ENCODE measurements around the gene ITPKB. TPM values are rescaled to one million over a fixed set of nuclear protein-coding genes. Genes with fewer than 3 reads are reported as not detected.

Gene ITPKB
- total and polyA plus RNA-seq, 2 of the 13 experiments (the other 11 are each of a cell fraction or from before 2014, with no cell fraction given), result not detected

DNA sequence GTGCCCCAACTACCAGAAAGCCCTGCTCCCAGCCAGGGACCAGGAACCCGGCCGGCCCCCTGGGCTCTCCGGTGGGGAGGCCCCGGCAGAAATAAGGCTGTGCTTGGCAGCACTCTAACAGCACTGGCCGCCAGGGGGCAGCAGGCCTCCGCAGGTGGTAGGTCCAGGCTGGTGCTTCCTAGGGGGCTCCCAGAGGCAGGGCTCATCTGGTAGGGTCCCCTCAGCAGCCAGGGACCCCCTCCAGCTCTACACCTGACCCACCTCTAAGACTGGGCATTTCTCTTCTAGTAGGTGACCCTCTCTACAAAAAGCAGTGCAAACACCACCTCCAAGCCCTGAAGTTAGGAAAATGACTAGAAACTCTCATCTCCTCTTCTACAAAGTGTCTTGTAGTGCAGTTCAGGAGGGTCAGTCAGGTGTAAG is 104.9 kb downstream of the ITPKB start (continued):
- TF ChIP-seq, protein P1, sequence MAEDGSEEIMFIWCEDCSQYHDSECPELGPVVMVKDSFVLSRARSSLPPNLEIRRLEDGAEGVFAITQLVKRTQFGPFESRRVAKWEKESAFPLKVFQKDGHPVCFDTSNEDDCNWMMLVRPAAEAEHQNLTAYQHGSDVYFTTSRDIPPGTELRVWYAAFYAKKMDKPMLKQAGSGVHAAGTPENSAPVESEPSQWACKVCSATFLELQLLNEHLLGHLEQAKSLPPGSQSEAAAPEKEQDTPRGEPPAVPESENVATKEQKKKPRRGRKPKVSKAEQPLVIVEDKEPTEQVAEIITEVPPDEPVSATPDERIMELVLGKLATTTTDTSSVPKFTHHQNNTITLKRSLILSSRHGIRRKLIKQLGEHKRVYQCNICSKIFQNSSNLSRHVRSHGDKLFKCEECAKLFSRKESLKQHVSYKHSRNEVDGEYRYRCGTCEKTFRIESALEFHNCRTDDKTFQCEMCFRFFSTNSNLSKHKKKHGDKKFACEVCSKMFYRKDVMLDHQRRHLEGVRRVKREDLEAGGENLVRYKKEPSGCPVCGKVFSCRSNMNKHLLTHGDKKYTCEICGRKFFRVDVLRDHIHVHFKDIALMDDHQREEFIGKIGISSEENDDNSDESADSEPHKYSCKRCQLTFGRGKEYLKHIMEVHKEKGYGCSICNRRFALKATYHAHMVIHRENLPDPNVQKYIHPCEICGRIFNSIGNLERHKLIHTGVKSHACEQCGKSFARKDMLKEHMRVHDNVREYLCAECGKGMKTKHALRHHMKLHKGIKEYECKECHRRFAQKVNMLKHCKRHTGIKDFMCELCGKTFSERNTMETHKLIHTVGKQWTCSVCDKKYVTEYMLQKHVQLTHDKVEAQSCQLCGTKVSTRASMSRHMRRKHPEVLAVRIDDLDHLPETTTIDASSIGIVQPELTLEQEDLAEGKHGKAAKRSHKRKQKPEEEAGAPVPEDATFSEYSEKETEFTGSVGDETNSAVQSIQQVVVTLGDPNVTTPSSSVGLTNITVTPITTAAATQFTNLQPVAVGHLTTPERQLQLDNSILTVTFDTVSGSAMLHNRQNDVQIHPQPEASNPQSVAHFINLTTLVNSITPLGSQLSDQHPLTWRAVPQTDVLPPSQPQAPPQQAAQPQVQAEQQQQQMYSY (CRISPR knock-in tag; IDR thresholded peaks at IDR 0.05), result no peak
- no peak for TF ChIP-seq THYN1 (CRISPR knock-in tag; IDR thresholded peaks at IDR 0.05; ENCODE audit: borderline replicate concordance, low read depth)
- no peak for TF ChIP-seq ZNF136 (CRISPR knock-in tag; IDR thresholded peaks at IDR 0.05; ENCODE audit: low read depth)
- TF ChIP-seq, protein P2, sequence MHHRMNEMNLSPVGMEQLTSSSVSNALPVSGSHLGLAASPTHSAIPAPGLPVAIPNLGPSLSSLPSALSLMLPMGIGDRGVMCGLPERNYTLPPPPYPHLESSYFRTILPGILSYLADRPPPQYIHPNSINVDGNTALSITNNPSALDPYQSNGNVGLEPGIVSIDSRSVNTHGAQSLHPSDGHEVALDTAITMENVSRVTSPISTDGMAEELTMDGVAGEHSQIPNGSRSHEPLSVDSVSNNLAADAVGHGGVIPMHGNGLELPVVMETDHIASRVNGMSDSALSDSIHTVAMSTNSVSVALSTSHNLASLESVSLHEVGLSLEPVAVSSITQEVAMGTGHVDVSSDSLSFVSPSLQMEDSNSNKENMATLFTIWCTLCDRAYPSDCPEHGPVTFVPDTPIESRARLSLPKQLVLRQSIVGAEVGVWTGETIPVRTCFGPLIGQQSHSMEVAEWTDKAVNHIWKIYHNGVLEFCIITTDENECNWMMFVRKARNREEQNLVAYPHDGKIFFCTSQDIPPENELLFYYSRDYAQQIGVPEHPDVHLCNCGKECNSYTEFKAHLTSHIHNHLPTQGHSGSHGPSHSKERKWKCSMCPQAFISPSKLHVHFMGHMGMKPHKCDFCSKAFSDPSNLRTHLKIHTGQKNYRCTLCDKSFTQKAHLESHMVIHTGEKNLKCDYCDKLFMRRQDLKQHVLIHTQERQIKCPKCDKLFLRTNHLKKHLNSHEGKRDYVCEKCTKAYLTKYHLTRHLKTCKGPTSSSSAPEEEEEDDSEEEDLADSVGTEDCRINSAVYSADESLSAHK (CRISPR knock-in tag; IDR thresholded peaks at IDR 0.05; ENCODE audit: borderline replicate concordance), result no peak
- TF ChIP-seq ZNF749 (CRISPR knock-in tag; IDR thresholded peaks at IDR 0.05; ENCODE audit: borderline replicate concordance), result no peak
- no peak for TF ChIP-seq ZNF773 (CRISPR knock-in tag; IDR thresholded peaks at IDR 0.05; ENCODE audit: borderline replicate concordance)
- TF ChIP-seq NR2C2 (CRISPR knock-in tag; IDR thresholded peaks at IDR 0.05; ENCODE audit: borderline replicate concordance), result no peak
- peak; percentile 83 for TF ChIP-seq STAG1 (CRISPR knock-in tag; IDR thresholded peaks at IDR 0.05)
- TF ChIP-seq CHD2 (IDR thresholded peaks at IDR 0.05; ENCODE audit: low read depth, low read length), result no peak
- no peak for TF ChIP-seq KDM6A (CRISPR knock-in tag; IDR thresholded peaks at IDR 0.05; ENCODE audit: low read depth)
- TF ChIP-seq ZNF703 (CRISPR knock-in tag; IDR thresholded peaks at IDR 0.05; ENCODE audit: borderline replicate concordance), result no peak
- no peak for TF ChIP-seq ZNF792 (CRISPR knock-in tag; IDR thresholded peaks at IDR 0.05)
- no peak for TF ChIP-seq ZNF251 (CRISPR knock-in tag; IDR thresholded peaks at IDR 0.05)
- no peak for TF ChIP-seq ZSCAN21 (CRISPR knock-in tag; IDR thresholded peaks at IDR 0.05; ENCODE audit: borderline replicate concordance)
- TF ChIP-seq ZBTB7B (CRISPR knock-in tag; IDR thresholded peaks at IDR 0.05), result no peak
- TF ChIP-seq PATZ1 (CRISPR knock-in tag; IDR thresholded peaks at IDR 0.05), result peak; percentile 50
- TF ChIP-seq, protein P3, sequence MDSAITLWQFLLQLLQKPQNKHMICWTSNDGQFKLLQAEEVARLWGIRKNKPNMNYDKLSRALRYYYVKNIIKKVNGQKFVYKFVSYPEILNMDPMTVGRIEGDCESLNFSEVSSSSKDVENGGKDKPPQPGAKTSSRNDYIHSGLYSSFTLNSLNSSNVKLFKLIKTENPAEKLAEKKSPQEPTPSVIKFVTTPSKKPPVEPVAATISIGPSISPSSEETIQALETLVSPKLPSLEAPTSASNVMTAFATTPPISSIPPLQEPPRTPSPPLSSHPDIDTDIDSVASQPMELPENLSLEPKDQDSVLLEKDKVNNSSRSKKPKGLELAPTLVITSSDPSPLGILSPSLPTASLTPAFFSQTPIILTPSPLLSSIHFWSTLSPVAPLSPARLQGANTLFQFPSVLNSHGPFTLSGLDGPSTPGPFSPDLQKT (CRISPR knock-in tag; IDR thresholded peaks at IDR 0.05; ENCODE audit: borderline replicate concordance), result no peak
- TF ChIP-seq CCDC6 (CRISPR knock-in tag; IDR thresholded peaks at IDR 0.05), result no peak
- TF ChIP-seq GPBP1L1 (CRISPR knock-in tag; IDR thresholded peaks at IDR 0.05), result no peak
